LNCaP clone FGC (cell line): ENCODE results near the gene ST3GAL2.

Experiments used
- DNase-seq: peaks from one replicate; pipeline ENCODE4 v3.0.0-alpha.2; 2011; ENCODE audit warnings: low read depth
- H3K4me3 ChIP-seq: 2 replicates; pipeline ENCODE4 v1.5.1; 2011; ENCODE audit warnings: mild to moderate bottlenecking, low read depth, low read length, control low read depth
- TF ChIP-seq, protein P1 (sequence below): IDR thresholded peaks from 2 replicates; pipeline ENCODE4 v1.5.1; 2012; ENCODE audit warnings: mild to moderate bottlenecking; ENCODE audit not compliant: control insufficient read depth, insufficient read depth; ENCODE audit errors: extremely low read depth

The ST3GAL2 gene

DNA sequence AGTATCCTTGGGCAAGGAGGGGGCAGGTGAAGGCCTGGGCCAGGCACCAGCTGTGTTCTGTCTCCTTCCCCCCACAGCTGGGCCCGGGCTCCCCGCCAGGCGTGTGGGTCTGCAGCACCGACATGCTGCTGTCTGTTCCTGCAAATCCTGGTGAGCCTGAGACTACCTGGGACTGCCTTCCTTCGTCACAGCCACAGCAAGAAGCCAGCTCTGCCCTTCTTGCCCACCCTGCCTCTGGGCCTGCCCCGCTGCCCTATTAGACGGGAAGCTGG lies 27.8 kb upstream of the ST3GAL2 start:
- DNase-seq, result no peak
- no peak overlapping the region for H3K4me3 ChIP-seq
- TF ChIP-seq, protein P1, sequence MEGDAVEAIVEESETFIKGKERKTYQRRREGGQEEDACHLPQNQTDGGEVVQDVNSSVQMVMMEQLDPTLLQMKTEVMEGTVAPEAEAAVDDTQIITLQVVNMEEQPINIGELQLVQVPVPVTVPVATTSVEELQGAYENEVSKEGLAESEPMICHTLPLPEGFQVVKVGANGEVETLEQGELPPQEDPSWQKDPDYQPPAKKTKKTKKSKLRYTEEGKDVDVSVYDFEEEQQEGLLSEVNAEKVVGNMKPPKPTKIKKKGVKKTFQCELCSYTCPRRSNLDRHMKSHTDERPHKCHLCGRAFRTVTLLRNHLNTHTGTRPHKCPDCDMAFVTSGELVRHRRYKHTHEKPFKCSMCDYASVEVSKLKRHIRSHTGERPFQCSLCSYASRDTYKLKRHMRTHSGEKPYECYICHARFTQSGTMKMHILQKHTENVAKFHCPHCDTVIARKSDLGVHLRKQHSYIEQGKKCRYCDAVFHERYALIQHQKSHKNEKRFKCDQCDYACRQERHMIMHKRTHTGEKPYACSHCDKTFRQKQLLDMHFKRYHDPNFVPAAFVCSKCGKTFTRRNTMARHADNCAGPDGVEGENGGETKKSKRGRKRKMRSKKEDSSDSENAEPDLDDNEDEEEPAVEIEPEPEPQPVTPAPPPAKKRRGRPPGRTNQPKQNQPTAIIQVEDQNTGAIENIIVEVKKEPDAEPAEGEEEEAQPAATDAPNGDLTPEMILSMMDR, result no peak

DNA sequence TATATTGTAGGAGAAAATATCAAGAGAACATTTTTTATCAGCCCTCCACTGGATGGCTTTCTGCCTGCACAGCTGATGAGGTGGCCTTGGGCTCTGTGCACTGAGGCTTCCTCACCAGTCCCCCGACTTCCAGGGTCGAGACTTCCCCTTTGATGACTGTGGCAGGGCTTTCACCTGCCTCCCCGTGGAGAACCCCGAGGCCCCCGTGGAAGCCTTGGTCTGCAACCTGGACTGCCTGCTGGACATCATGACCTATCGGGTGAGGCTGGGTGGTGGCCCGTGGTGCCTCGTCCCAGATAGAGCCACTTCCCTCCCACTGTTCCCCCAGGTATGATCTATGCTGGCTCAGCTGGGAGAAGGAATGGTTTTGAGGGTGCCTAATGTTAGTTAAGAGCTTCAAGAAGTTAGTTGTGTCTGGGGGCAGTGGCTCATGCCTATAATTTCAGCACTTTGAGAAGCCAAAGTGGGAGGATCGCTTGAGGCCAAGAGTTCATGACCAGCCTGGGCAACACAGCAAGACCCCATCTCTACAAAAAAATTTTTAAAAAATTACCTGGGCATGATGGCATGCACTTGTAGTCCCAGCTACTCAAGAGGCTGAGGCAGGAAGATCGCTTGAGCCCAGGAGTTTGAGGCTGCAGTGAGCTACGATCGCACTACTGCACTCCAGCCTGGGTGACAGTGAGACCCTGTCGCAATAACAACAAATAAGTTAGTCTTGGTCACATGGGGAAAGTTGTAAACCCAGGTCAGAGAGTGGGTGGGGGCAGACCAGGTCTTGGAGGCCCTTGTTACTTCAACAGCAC lies 27.3 kb upstream of the ST3GAL2 start:
- DNase-seq, result no peak
- no peak overlapping the region for H3K4me3 ChIP-seq
- TF ChIP-seq, protein P1, result no peak

DNA sequence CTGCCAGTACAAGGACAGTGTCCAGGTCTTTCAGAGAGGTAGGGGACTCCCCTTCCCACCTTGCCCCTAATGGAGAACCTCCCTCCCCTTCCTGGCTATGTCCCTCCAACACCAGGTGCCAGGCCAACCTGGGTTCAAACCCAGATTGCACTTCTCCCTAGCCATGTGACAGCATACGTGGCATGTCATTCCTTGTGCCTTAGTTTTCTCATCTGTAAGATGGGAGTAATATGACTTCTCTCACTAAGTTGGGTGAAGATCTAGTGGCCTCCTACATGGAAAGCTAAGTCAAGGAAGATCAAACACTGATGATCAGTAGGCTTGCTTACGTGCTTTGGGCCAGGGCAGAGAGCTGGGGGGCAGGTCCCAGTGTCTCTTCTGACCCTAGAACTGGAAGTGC lies 24.3 kb upstream of the ST3GAL2 start:
- TF ChIP-seq, protein P1, result no peak
- no peak for DNase-seq
- no peak overlapping the region for H3K4me3 ChIP-seq

DNA sequence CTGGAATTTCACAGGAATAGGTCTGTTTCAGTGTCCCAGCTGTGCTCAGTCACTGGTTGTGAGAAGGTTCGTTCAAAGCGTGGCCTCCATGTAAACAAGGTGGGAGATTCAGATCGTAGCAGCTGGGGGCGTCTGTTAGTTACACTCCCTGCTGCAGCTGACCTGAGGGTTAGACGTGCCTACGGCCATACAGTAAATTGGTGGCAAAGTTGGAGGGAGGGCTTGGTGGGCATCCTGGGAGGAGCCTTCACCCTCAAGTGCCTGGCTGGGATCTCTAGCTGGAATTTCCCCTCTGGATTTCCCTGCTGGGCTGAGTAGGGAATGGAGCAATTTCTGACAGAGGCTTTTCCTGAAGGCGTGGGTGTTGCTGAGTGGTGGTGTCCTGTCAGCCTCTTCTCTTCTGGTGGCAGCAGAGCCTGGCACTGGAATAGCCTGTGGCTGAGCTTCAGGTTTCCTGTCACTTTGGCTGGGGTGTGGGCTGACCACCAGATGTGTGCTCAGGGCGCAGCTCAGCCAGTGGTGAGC lies 21.9 kb upstream of the ST3GAL2 start:
- TF ChIP-seq, protein P1, result no peak
- no peak overlapping the region for H3K4me3 ChIP-seq
- DNase-seq, result no peak

DNA sequence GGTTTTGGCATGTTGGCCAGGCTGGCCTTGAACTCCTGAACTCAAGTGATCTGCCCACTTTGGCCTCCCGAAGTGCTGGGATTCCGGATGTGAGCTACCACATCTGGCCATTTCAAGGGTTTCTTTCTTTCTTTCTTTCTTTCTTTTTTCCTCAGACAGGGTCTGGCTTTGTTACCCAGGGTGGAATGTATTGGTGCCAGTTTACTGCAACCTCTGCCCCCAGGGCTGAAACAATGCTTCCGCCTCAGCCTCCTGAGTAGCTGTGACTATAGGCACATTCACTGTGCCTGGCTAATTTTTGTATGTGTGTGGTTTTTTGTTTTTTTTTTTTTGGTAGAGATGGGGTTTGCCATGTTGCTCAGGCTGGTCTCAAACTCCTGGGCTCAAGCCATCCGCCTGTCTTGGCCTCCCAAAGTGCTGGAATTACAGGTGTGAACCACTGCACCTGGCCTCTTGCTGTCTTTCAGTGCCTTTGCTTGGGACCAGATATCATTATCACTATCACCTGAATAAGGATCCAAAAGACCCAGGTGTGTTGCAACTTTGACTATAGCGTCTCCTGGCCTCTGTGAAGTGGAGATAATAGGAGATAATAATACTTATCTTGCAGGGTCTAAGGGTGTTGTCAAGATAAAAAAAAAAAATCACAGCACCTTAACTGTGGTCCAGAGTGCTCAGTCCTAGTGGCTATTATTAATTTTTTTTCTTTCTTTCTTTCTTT lies 18.7 kb upstream of the ST3GAL2 start:
- TF ChIP-seq, protein P1, result no peak
- no peak for DNase-seq
- no peak overlapping the region for H3K4me3 ChIP-seq

DNA sequence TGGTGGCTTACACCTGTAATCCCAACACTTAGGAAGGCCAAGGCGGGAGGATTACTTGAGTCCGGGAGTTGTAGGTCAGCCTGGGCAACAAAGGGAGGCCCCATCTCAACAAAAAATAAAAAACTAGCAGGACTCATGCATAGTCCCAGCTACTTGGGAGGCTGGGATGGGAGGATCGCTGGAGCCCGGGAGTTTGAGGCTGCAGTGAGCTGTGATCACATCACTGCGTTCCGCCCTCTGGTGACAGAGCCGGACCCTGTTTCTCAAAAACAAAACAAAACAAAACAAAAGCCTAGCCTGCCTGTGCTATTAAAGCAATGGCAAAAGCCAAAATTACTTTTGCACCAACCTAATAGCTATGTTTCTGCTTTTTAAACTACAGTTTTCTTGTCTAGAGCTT lies 17.0 kb upstream of the ST3GAL2 start:
- TF ChIP-seq, protein P1, result no peak
- no peak overlapping the region; the same call in 1 of the 2 replicates for H3K4me3 ChIP-seq
- no peak for DNase-seq
